Heart right ventricle (tissue), 16 donors: Measurements from ENCODE around the gene ADGRL4. TPM values are rescaled to one million over a fixed set of nuclear protein-coding genes. Genes with fewer than 3 reads are reported as not detected.

Source experiments
- ATAC-seq, 8 donors: fragments of 200-7000 bp; cut with Tn5 transposase; one replicate each; pipeline ENCODE4 v1.9.1; 2020; ENCODE audit warnings: mild to moderate bottlenecking in 8 of 8, moderate library complexity in 8 of 8, moderate number of reproducible peaks in 1 of 8
- DNase-seq, 2 donors: peaks; one replicate each; pipeline ENCODE4 v3.0.0-alpha.2; 2020
- H3K27ac ChIP-seq, 10 donors: fragments of 200-600 bp; sonication (generic) in 2 of 10; one replicate each; pipeline versions ENCODE4 v1.5.0 to v1.8.0; 2020 to 2022; ENCODE audit warnings: mild to moderate bottlenecking in 3 of 10
- H3K27me3 ChIP-seq, 7 donors: fragments of 200-600 bp; one replicate each; pipeline ENCODE4 v1.8.0; 2021 to 2022; ENCODE audit warnings: mild to moderate bottlenecking in 2 of 7
- H3K36me3 ChIP-seq, 9 donors: fragments of 200-600 bp; sonication (generic) in 1 of 9; one replicate each; pipeline versions ENCODE4 v1.5.0 to v1.8.0; 2020 to 2022; ENCODE audit warnings: mild to moderate bottlenecking in 2 of 9
- H3K4me1 ChIP-seq, 9 donors: fragments of 200-600 bp; sonication (generic) in 1 of 9; one replicate each; pipeline versions ENCODE4 v1.5.0 to v1.8.0; 2020 to 2022; ENCODE audit warnings: mild to moderate bottlenecking in 4 of 9
- H3K4me3 ChIP-seq, 10 donors: fragments of 200-600 bp; sonication (generic) in 2 of 10; one replicate each; pipeline versions ENCODE4 v1.5.0 to v1.8.0; 2020 to 2022; ENCODE audit warnings: mild to moderate bottlenecking in 7 of 10, moderate library complexity in 2 of 10
- H3K9me3 ChIP-seq, 11 donors: fragments of 200-600 bp in 10 of 11; sonication (generic) in 2 of 11; one replicate each; pipeline versions ENCODE4 v1.5.0 to v1.8.0; 2013 to 2022; ENCODE audit warnings: mild to moderate bottlenecking in 2 of 11, control low read depth in 1 of 11, moderate library complexity in 1 of 11
- whole genome bisulfite sequencing, 2 donors: extraction: QIAGEN DNeasy Blood & Tissue Kit; methylation state at CpG; one replicate each; pipeline ENCODE4 v1.1.7; 2013; ENCODE audit warnings: inconsistent platforms in 1 of 2; 5-methylcytosine and 5-hydroxymethylcytosine counted together
- intact Hi-C, 10 donors: fragments of 100-400 bp; cut with DNase I; formaldehyde crosslinking; loops; one replicate each; pipeline versions ENCODE4 v1.11.1 to v1.14.2; 2022
- polyA plus RNA-seq, 2 donors: library from polyadenylated mRNA; stranded (reverse); fragments of 200-250 nt; gene quantifications; one replicate each; pipeline ENCODE4 v1.2.3, GENCODE V29; 2013
- total RNA-seq, 10 donors: library from RNA; stranded (reverse); fragmentation: NEBNext Ultra II Directional in 3 of 10; extraction: Animal tissue kit (Norgen Biotek cat#: 25700) in 3 of 10; gene quantifications; one replicate each; pipeline versions ENCODE4 v1.2.1 to v1.2.4, GENCODE V29; 2021 to 2023
- TF ChIP-seq, protein P1 (sequence below), 9 donors: fragments of 200-600 bp; sonication (generic) in 2 of 9; IDR thresholded peaks; one replicate each; pipeline versions ENCODE4 v1.5.0 to v1.8.0; 2021 to 2022; ENCODE audit warnings: antibody characterized with exemption in 9 of 9, mild to moderate bottlenecking in 5 of 9, moderate library complexity in 1 of 9
- donor health status: Arrhythmogenic right ventricular cardiomyopathy.
- donor health status: ischemic (EF 13 %, LVEDD 7.1; RV severe dilation, severe dysfunction).
- donor health status: healthy with polysubstance abuse.
- donor health status: DM: no; HTN: yes; CAD: no.
- donor health status: DM: no; HTN: no; CAD: no.
- donor health status: ischemic (EF 25% LVEDD 6.9; RV normal size, moderate dysfunction).
- donor health status: ischemic (EF 25% LVEDD 5.7; RV mildly dilated, moderate dysfunction).
- donor health status: healthy.
- donor health status: DM: yes; HTN: yes; CAD: no.
- donor health status: Ischemic cardiomyopathy.
- donor health status: ischemic (EF 35%, LVEDD 5.7; RV mildly dilated, moderate dysfunction).
- donor health status: nonischemic (EF 11% LVEDD 7.7; RV severe dilation, severe dysfunction).
- donor health status: DM: yes; HTN: yes; CAD: no.
- donor health status: PGD.
- donor health status: ischemic (EF 29% LVEDD 5.4; RV normal size, mild dysfunction).
- donor health status: nonischemic (EF 23%, LVEDD 6.1; RV moderate dilation, normal function).

ADGRL4 gene
- total and polyA plus RNA-seq, 12 donors = 10.7 to 33.9 (median 17.2) TPM

DNA sequence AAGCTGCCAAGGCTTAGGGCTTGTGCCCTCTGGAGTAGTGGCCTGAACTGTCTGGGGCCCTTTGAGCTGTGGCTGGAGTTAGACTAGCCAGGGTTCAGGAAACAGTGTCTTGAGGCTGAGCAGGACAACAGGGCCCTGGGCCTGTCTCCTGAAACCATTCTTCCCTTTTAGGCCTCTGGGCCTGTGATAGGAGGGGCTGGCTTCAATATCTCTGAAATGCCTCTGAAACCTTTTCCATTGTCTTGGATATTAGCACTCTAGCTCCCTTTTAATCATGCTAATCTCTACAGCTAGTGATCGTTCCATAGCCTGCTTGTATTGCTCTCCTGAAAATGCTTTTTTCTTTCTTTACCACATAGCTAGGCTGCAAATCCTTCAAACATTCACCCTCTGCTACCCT lies 135.3 kb downstream of the ADGRL4 start:
- ATAC-seq (no peak), DNase-seq (no peak)
- Histone ChIP-seq H3K27ac (no peak overlapping the region), H3K4me3 (no peak overlapping the region), H3K9me3 (peaks cover 0 to 11% (median 0%) of the 10 kb centered on the region in 11 donors), H3K27me3 (no peaks in the 10 kb centered on the region), H3K4me1 (no peaks in the 10 kb centered on the region), H3K36me3 (no peaks in the 10 kb centered on the region)
- intact Hi-C loops = no loop called here
- TF ChIP-seq, protein P1, sequence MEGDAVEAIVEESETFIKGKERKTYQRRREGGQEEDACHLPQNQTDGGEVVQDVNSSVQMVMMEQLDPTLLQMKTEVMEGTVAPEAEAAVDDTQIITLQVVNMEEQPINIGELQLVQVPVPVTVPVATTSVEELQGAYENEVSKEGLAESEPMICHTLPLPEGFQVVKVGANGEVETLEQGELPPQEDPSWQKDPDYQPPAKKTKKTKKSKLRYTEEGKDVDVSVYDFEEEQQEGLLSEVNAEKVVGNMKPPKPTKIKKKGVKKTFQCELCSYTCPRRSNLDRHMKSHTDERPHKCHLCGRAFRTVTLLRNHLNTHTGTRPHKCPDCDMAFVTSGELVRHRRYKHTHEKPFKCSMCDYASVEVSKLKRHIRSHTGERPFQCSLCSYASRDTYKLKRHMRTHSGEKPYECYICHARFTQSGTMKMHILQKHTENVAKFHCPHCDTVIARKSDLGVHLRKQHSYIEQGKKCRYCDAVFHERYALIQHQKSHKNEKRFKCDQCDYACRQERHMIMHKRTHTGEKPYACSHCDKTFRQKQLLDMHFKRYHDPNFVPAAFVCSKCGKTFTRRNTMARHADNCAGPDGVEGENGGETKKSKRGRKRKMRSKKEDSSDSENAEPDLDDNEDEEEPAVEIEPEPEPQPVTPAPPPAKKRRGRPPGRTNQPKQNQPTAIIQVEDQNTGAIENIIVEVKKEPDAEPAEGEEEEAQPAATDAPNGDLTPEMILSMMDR (IDR thresholded peaks at IDR 0.05) = no peak
- 86 to 100% methylated on average over 1 of the region's 1 CpG for WGBS, 2 donors

DNA sequence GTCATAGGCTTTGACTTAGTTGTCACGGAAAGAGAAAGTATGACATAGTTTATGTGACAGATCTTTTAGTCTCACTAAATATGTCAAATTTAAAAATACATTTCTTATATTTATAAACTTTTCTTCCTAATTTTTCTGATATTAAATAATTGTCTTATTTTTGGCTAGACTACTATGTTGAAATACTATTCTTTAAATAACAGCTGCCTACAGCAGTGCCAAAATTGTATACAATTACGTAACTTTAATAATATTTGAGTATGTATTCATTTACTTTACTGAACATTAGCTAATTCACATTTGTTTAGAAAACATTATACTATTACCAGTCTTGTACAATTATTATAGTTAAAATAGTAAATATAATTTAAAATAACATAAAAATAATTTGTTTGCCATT lies 137.4 kb downstream of the ADGRL4 start:
- H3K4me3 ChIP-seq = no peak overlapping the region
- H3K27me3 ChIP-seq = no peaks in the 10 kb centered on the region
- DNase-seq = no peak
- H3K9me3 ChIP-seq = peaks cover 0 to 11% (median 0%) of the 10 kb centered on the region in 11 donors
- WGBS, 2 donors = 77% methylated on average over 2 of the region's 2 CpGs
- intact Hi-C loops = no loop called here
- no peaks in the 10 kb centered on the region for H3K36me3 ChIP-seq
- no peak for ATAC-seq
- TF ChIP-seq, protein P1 (IDR thresholded peaks at IDR 0.05) = no peak
- H3K27ac ChIP-seq = no peak overlapping the region
- no peaks in the 10 kb centered on the region for H3K4me1 ChIP-seq

DNA sequence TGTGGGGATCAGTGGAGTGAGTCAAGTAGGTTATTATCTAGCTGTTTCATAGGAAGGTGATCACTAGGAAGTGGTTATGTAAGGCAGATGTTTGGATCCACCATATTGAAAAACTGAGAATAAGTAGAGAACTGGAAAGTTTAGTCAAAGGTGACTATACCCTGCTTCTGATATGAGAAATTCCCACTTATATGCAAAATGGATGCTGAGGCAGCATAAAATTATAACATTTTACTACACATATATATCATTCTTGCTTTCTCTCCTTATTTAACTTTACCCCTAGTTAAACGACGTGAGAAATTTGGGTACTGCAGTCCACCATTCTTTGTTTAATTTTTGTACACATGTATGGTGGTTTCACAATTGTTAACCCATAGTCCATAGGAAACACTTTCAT lies 142.4 kb downstream of the ADGRL4 start:
- Histone ChIP-seq H3K27me3 (peaks cover 0 to 3% (median 0%) of the 10 kb centered on the region in 7 donors), H3K4me3 (no peak overlapping the region), H3K27ac (no peak overlapping the region), H3K9me3 (no peaks in the 10 kb centered on the region), H3K36me3 (no peaks in the 10 kb centered on the region), H3K4me1 (no peaks in the 10 kb centered on the region)
- DNase-seq = no peak
- TF ChIP-seq, protein P1 (IDR thresholded peaks at IDR 0.05) = no peak
- 96 to 97% methylated on average over 2 of the region's 2 CpGs for WGBS, 2 donors
- intact Hi-C loops = no loop called here
- ATAC-seq = no peak

DNA sequence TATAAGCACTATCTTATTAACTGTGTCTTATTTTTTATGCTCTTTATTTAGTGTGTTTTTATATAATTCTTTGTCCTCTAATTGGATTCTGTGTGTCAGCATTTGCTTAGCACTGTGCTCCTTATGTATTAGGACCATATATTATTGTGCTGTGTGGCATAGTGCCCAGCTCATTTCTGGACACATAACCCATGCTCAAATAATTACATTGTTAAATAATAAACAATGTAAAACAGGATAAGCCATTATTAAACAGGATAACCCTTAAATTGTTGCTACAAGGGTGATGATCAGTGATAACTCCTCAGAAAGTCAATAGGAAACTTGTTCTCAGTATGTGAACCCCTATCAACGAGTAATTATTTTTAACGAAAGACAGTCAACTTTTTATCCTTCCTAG lies 150.4 kb downstream of the ADGRL4 start:
- Histone ChIP-seq H3K36me3 (no peaks in the 10 kb centered on the region), H3K4me3 (no peak overlapping the region), H3K9me3 (peaks cover 0 to 8% (median 0%) of the 10 kb centered on the region in 11 donors), H3K27ac (no peak overlapping the region), H3K27me3 (no peaks in the 10 kb centered on the region), H3K4me1 (no peaks in the 10 kb centered on the region)
- WGBS, 2 donors = 68 to 74% methylated on average over 2 of the region's 2 CpGs
- intact Hi-C loops = no loop called here
- TF ChIP-seq, protein P1 (IDR thresholded peaks at IDR 0.05) = no peak
- no peak for ATAC-seq
- no peak for DNase-seq
